Kidney epithelial cell (primary cell): ENCODE data around the gene HOXB5. TPM values are rescaled to one million over a fixed set of nuclear protein-coding genes. Genes with fewer than 3 reads are reported as not detected.

Experiments
- DNase-seq: peaks from one replicate; pipeline ENCODE4 v3.0.0-alpha.2; 2010; ENCODE audit warnings: low read depth
- H3K27me3 ChIP-seq: 2 replicates; pipeline ENCODE4 v1.6.0; 2011; ENCODE audit warnings: low read length; ENCODE audit not compliant: control insufficient read depth, insufficient read depth
- H3K36me3 ChIP-seq: 2 replicates; pipeline ENCODE4 v1.5.1; 2011; ENCODE audit warnings: low read length; ENCODE audit not compliant: control insufficient read depth, insufficient read depth
- H3K4me3 ChIP-seq: 2 replicates; pipeline ENCODE4 v1.5.1; 2011; ENCODE audit warnings: low read depth, mild to moderate bottlenecking, control low read depth, low read length
- total RNA-seq: library from RNA; depleted of rRNA; stranded (reverse); fragments of >200 nt; gene quantifications from 2 replicates; pipeline ENCODE4 v1.2.3, GENCODE V29; 2015
- TF ChIP-seq, protein P1 (sequence below): IDR thresholded peaks from 2 replicates; pipeline ENCODE4 v1.5.1; 2011; ENCODE audit warnings: mild to moderate bottlenecking, moderate library complexity, low read length, control low read depth, inconsistent platforms; ENCODE audit not compliant: insufficient read depth, poor library complexity, severe bottlenecking

HOXB5 gene
- total RNA-seq, 1 donor from 2014 or later = 3.6 TPM

GRCh38 chr17:48575673-48576478, 17.7 kb downstream of the HOXB5 start:
- TF ChIP-seq, protein P1, sequence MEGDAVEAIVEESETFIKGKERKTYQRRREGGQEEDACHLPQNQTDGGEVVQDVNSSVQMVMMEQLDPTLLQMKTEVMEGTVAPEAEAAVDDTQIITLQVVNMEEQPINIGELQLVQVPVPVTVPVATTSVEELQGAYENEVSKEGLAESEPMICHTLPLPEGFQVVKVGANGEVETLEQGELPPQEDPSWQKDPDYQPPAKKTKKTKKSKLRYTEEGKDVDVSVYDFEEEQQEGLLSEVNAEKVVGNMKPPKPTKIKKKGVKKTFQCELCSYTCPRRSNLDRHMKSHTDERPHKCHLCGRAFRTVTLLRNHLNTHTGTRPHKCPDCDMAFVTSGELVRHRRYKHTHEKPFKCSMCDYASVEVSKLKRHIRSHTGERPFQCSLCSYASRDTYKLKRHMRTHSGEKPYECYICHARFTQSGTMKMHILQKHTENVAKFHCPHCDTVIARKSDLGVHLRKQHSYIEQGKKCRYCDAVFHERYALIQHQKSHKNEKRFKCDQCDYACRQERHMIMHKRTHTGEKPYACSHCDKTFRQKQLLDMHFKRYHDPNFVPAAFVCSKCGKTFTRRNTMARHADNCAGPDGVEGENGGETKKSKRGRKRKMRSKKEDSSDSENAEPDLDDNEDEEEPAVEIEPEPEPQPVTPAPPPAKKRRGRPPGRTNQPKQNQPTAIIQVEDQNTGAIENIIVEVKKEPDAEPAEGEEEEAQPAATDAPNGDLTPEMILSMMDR = no peak
- H3K27me3 ChIP-seq = no peaks in the 10 kb centered on the region
- H3K4me3 ChIP-seq = peak overlapping the region; percentile 68
- DNase-seq = no peak
- H3K36me3 ChIP-seq = peaks cover 3% of the 10 kb centered on the region

DNA sequence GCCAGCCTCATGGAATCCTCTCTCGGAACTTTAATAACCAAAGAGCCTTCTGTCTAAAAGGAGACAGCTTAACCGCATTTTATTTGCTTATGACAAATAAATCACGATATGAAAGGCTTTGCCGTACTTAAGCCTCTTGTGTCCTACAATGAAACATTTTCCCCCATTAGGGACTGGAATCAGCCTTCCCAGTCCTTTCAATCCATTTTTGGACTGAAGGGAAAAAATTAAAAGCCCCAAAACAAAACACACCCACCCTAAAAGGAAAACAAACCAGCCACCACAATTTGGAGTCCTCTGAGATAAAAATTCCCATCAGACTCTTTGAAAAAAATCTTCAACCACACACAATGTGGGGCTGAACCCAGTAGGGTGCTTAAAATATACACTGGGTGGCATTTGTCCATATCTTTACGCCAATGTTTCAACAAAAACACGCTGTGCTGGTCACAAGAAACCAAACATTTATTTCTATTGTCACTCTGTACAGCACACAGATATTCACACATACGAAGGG, 18.5 kb downstream of the HOXB5 start:
- TF ChIP-seq, protein P1 = no peak
- DNase-seq = no peak
- no peaks in the 10 kb centered on the region for H3K27me3 ChIP-seq

GRCh38 chr17:48574505-48575065, 19.0 kb downstream of the HOXB5 start:
- no peak for DNase-seq
- peaks cover 3% of the 10 kb centered on the region for H3K36me3 ChIP-seq

More for the DNA sequence above, 18.5 kb downstream of the HOXB5 start:
- Histone ChIP-seq H3K4me3 (peak overlapping the region; percentile 27), H3K36me3 (peaks cover 3% of the 10 kb centered on the region)

DNA sequence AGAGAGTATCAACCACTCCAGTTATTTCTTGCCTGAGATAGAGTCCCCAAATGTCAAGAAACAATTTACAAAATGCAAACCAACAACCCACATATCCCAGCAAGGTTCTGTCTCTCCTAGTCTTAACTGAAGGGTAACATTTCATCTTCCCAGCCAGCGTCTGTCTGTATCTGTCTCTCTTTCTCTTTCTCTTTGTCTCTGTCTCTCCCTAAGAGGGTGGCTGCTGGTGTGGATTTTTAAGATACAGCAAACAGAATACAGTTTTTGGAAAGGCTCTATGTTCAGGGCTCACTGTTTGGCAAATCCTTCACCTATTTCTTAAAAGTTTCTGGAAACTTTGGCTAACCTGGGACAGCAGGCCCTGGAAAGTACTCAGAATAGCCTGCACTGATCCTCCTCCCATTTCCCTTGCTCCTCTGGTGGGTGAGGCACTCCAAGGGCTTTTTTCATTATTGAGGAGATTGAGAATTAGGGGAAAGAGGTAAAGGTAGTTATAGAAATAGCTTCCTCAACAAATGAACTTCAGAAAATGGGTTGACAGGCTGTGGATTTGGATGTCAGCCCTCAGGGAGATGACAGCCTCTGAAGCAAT, 21.7 kb downstream of the HOXB5 start:
- no peaks in the 10 kb centered on the region for H3K27me3 ChIP-seq
- H3K36me3 ChIP-seq = no peaks in the 10 kb centered on the region
- DNase-seq = no peak
- TF ChIP-seq, protein P1 = no peak
- peak overlapping the region; percentile 26 for H3K4me3 ChIP-seq

More at GRCh38 chr17:48574505-48575065, 19.0 kb downstream of the HOXB5 start:
- H3K4me3 ChIP-seq = peak overlapping the region; percentile 27
- no peaks in the 10 kb centered on the region for H3K27me3 ChIP-seq
- TF ChIP-seq, protein P1 = no peak

- no peaks in the 10 kb centered on the region for H3K27me3 ChIP-seq
- H3K4me3 ChIP-seq = peak overlapping the region; percentile 26
- no peak for DNase-seq
Measured at GRCh38 chr17:48571024-48571818, 22.4 kb downstream of the HOXB5 start.

More at GRCh38 chr17:48571024-48571818, 22.4 kb downstream of the HOXB5 start:
- TF ChIP-seq, protein P1 = no peak
- no peaks in the 10 kb centered on the region for H3K36me3 ChIP-seq
